HG03442 (cell line): Measurements from ENCODE around the gene LPAR1.

Experiments used
- ATAC-seq: cut with Tn5 transposase; IDR thresholded peaks from one replicate; pipeline ENCODE4 v1.9.1; 2021; ENCODE audit warnings: mild to moderate bottlenecking, moderate library complexity; ENCODE audit not compliant: unreplicated experiment

Gene LPAR1

GRCh38 chr9:110967196-110967595, 71.1 kb downstream of the LPAR1 start:
- no peak for ATAC-seq

- no peak for ATAC-seq
These were observed 78.0 kb downstream of the LPAR1 start for GRCh38 chr9:110960288-110960687.

- ATAC-seq, result no peak
These were observed 79.4 kb downstream of the LPAR1 start for GRCh38 chr9:110958847-110959246.

GRCh38 chr9:110954822-110955291, 83.4 kb downstream of the LPAR1 start:
- ATAC-seq, result no peak

- no peak for ATAC-seq
These were observed 85.8 kb downstream of the LPAR1 start for GRCh38 chr9:110952540-110952859.

GRCh38 chr9:110951805-110952539, 86.3 kb downstream of the LPAR1 start:
- no peak for ATAC-seq

- no peak for ATAC-seq
These were observed 88.1 kb downstream of the LPAR1 start for GRCh38 chr9:110950041-110950645.

- ATAC-seq, result no peak
These were observed 89.2 kb downstream of the LPAR1 start for GRCh38 chr9:110949081-110949480.

- no peak for ATAC-seq
These were observed 90.7 kb downstream of the LPAR1 start for GRCh38 chr9:110947491-110948044.

GRCh38 chr9:110942522-110942921, 95.7 kb downstream of the LPAR1 start:
- ATAC-seq, result no peak

GRCh38 chr9:110940951-110941557, 97.2 kb downstream of the LPAR1 start:
- ATAC-seq, result no peak

GRCh38 chr9:110939573-110939972, 98.7 kb downstream of the LPAR1 start:
- no peak for ATAC-seq

GRCh38 chr9:110939047-110939446, 99.2 kb downstream of the LPAR1 start:
- ATAC-seq, result no peak

GRCh38 chr9:110938242-110938641, 100.0 kb downstream of the LPAR1 start:
- ATAC-seq, result no peak

GRCh38 chr9:110936719-110937452, 101.4 kb downstream of the LPAR1 start:
- no peak for ATAC-seq

- ATAC-seq, result no peak
These were observed 102.0 kb downstream of the LPAR1 start for GRCh38 chr9:110936237-110936636.

GRCh38 chr9:110935829-110936228, 102.4 kb downstream of the LPAR1 start:
- ATAC-seq, result no peak

- peak; percentile 81 for ATAC-seq
These were observed 104.8 kb downstream of the LPAR1 start for GRCh38 chr9:110933350-110934001.

- ATAC-seq, result no peak
These were observed 105.4 kb downstream of the LPAR1 start for GRCh38 chr9:110932863-110933262.

GRCh38 chr9:110928599-110928998, 109.7 kb downstream of the LPAR1 start:
- no peak for ATAC-seq
